Transverse colon (tissue), 3 donors: Measurements from ENCODE around the gene KRTAP5-5.

ENCODE experiments used
- POLR2A ChIP-seq: fragments of 450-650 bp; IDR thresholded peaks from one replicate; pipeline ENCODE4 v1.6.1; 2016; ENCODE audit warnings: antibody characterized with exemption, mild to moderate bottlenecking, moderate library complexity
- POLR2AphosphoS5 ChIP-seq, 3 donors: sonication (generic); formaldehyde crosslinking; IDR thresholded peaks; one replicate each; pipeline ENCODE4 v1.6.1; 2016; ENCODE audit warnings: antibody characterized with exemption in 3 of 3

GRCh38 chr11:1675536-1676228, 46.1 kb downstream of the KRTAP5-5 start:
- no peak for TF ChIP-seq POLR2A
- no peak for TF ChIP-seq POLR2AphosphoS5 (IDR thresholded peaks at IDR 0.05)
